Dermis blood vessel endothelial cell (primary cell): ENCODE results near the gene TMEM151A. TPM values are rescaled to one million over a fixed set of nuclear protein-coding genes. Genes with fewer than 3 reads are reported as not detected.
"Not testable (repeated sequence)": the region's sequence is repeated elsewhere in the genome, so short reads cannot be mapped to it uniquely, and the experiment has no call there.

Source experiments
- DNase-seq: peaks from one replicate; pipeline ENCODE4 v3.0.0; 2010
- total RNA-seq: library from RNA; depleted of rRNA; stranded (reverse); fragments of >200 nt; gene quantifications from 2 replicates; pipeline ENCODE4 v1.2.3, GENCODE V29; 2014

Gene TMEM151A
- total RNA-seq, 1 donor from 2014 or later, result not detected

DNA sequence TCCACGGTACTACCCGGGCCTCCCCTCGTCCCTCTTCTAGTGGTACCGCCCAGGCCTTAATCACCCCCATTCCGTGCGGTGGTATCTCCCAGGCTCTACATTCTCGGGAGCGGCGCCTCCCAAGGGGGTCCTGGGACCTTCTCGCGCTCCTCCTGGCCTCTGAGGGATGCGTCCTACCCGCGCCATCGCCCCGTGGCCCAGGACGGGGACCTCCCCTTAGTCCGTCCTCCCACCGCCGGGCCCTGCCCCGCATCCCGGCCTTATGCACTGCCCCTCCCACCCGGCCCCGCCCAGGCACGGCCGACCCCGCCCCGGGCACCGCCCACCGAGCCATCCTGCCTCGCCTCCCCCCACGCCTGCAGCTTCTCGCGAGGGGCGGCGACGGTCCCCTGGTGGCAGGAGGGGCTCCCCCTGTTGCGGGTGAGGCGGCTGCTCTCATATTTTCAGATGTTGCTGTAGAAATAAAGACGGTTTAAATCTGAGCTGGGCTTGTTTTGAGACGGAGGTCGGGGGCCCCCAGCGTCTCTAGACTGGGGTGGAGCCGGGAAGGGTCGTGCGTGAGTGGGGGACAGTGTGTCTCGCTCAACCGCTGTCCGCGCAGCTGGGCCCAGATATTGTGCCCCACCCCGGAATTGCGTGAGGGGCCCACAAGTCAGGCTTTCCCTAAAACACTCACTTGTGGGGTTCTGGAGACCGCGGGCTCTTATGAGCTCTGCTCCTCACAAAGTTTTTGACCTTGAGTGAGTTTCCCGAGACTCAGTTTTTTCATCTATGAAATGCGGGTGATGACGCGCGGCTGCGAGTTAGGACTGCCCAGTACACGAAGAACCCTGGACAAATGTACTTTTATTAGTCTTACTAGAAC lies 24.1 kb upstream of the TMEM151A start:
- DNase-seq, result peak; percentile 93

DNA sequence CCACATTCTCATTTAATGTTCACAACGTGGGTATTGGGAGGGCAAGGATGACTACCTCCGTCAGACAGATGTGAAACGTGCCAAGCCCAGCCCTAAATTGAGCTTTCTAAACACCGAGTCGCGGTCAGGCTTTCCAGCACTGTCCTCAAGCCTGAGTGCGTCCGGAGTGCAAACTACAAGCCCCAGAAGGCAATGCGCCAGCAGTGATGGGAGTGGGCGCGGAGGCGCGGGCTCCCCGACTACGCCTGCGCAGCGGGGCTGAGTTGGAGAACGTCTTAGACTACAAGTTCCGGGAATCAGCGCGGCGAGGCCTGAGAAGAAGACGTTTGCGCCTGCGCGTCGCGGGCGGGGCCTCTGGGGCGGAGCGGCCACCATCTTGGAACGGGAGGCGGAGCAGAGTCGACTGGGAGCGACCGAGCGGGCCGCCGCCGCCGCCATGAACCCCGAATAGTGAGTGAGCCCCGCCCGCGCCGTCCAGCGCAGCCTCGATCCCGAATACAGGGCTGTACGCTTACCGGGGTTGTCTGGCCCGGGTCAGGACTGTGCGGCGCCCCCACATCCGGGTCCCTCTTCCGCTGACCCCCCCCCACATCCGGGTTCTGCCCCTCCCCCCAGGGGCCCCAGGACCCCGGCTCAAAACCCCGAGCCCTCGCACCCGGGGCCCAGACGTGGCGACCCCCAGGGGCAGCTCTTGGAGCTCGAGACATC lies 23.3 kb upstream of the TMEM151A start, which contains the start of gene RAB1B:
RAB1B (plus strand) TSS at position 396 of the 708 bp plus-strand sequence; CDS start at position 437, 41 bp downstream.
- peak; percentile 100 for DNase-seq

DNA sequence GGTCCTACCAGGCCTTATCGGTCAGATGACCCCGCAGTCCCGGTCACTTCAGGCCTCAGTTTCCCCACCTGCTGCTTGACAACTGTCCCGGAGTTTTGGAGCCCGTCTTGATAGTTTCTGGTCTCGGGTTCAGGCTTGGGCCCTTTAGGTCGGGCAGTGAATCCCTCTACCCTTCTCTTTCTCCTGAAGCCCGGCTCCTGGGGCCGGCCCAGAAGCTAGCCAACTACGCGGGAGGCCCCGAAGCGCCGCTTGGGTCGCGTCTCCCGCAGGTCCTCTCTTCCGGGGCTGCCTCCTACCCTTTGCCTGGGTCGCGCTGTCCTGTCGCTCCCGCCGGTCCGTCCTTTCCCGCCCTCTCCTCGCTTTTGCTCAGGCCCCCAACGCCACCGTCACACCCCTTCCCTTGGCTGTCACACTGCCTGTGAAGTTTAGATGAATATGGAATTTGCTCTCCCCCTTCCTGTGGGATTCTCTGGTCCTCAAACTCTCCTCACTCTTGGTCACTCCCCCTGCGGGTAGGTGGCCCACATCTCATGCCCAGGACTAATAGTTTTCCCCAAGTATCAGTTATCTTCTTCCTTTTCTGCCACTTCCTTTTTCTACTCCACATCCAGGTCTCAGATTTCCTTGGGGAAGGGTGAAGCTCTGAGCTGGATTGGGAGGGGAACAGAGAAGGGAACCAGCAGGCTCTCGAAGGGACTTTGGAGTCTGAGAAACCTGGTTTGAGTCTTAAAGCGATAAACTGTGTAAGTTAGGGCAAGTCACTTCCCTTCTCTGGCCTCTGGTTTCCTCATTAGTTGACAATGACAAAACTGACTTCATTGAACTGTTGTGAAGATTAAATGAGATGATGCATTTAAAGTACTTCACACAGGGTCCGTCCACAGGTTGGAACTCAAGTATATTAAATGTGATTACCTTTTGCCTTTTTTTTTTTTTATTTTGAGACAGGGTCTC lies 22.5 kb upstream of the TMEM151A start:
- DNase-seq, result peak; percentile 43

DNA sequence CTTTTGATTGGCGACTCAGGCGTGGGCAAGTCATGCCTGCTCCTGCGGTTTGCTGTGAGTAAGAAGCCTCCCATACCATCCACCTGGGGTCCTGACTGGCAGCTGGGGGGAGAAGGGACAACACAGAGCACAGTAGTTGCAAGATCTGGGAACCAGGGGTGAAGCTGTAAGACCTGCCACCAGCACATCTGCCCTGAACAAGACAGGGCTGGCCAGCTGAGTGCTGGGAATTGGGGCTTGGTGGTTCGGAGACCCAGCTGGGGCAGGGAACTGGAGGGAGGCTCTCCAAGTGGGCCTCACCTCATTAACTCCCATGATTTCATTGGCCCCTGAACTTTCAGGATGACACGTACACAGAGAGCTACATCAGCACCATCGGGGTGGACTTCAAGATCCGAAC lies 19.9 kb upstream of the TMEM151A start:
- no peak for DNase-seq

DNA sequence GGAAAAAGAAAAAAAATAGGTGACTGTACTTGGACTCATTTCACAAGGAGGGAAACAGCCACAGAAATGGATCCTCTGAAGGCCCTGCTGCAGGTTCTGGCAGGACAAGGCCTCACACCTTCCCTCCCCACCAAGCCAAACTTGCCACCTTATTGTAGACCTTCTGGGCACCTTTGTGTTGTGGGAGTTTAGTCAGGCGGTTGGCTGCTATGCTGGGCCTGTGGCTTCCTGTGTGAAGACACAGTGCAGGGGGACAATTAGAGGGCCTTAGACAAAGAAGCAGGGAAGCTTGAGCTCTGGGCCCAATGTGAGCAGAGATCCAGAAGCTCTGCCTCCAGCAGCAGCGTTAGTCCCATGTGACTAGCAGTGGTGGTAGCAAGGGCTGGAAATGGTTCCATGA lies 19.1 kb upstream of the TMEM151A start:
- no peak for DNase-seq

DNA sequence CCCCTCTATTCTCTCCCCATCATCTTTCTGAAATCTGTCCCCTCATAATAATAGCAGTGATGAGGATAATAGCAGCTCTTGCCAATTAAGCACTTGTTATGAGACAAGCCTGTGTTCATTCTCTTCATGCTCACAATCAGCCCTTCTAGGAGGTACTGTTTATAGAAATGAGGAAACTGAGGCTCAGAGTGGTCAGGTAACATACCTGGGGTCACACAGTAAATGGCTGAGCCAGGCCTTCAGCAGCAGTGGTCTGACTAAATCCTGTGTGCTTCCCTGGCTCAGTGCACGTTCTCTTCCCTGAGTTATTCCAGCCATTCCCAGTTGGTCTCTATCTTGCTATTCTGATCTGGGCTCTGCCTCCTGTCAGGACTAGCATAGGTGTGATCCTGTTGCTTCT lies 17.5 kb upstream of the TMEM151A start:
- DNase-seq, result no peak

DNA sequence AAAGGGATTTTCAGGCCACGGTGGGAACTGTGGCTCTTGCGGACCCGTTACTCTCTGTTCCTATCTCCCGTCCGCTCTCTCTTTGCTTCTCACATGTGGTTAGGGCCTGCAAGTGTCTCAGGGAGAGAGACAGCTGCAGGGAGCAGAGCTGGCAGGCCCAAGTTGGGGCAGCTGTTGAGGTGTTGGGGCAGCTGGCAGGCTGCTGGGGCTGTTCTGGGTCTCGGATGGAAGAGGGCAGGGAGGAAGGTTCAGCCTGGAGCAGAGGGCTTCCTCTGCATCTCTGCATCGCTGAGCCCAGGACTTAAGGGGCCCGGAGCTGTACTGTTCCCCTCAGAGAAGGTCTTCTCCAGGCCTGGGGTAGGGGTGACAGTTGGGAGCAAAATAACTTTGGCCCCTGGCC lies 16.3 kb upstream of the TMEM151A start:
- no peak for DNase-seq

DNA sequence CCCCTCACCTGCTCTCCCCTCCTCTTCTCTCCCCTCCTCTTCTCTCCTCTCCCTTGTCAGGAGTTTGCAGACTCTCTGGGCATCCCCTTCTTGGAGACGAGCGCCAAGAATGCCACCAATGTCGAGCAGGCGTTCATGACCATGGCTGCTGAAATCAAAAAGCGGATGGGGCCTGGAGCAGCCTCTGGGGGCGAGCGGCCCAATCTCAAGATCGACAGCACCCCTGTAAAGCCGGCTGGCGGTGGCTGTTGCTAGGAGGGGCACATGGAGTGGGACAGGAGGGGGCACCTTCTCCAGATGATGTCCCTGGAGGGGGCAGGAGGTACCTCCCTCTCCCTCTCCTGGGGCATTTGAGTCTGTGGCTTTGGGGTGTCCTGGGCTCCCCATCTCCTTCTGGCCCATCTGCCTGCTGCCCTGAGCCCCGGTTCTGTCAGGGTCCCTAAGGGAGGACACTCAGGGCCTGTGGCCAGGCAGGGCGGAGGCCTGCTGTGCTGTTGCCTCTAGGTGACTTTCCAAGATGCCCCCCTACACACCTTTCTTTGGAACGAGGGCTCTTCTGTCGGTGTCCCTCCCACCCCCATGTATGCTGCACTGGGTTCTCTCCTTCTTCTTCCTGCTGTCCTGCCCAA lies 15.6 kb upstream of the TMEM151A start:
- no peak for DNase-seq

DNA sequence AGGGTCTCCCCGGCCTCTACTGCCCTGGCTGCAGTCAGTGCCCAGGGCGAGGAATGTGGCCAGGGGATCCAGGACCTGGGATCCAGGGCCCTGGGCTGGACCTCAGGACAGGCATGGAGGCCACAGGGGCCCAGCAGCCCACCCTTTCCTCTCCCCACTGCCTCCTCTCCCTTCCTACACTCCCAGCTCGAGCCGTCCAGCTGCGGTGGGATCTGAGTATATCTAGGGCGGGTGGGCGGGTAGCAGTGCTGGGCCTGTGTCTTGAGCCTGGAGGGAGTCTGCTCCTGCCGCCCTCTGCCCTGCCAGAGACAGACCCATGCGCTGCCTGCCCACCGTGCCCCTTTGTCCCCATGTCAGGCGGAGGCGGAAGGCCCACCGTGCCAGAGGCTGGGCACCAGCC lies 15.1 kb upstream of the TMEM151A start:
- DNase-seq, result not testable (repeated sequence)

DNA sequence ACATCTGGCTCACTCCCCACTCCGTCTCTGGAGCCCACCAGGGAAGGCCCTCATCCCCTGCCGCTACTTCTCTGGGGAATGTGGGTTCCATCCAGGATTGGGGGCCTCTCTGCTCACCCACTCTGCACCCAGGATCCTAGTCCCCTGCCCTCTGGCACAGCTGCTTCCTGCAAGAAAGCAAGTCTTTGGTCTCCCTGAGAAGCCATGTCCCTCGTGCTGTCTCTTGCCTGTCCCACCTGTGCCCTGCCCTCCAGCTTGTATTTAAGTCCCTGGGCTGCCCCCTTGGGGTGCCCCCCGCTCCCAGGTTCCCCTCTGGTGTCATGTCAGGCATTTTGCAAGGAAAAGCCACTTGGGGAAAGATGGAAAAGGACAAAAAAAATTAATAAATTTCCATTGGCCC lies 14.6 kb upstream of the TMEM151A start:
- DNase-seq, result not testable (repeated sequence)

DNA sequence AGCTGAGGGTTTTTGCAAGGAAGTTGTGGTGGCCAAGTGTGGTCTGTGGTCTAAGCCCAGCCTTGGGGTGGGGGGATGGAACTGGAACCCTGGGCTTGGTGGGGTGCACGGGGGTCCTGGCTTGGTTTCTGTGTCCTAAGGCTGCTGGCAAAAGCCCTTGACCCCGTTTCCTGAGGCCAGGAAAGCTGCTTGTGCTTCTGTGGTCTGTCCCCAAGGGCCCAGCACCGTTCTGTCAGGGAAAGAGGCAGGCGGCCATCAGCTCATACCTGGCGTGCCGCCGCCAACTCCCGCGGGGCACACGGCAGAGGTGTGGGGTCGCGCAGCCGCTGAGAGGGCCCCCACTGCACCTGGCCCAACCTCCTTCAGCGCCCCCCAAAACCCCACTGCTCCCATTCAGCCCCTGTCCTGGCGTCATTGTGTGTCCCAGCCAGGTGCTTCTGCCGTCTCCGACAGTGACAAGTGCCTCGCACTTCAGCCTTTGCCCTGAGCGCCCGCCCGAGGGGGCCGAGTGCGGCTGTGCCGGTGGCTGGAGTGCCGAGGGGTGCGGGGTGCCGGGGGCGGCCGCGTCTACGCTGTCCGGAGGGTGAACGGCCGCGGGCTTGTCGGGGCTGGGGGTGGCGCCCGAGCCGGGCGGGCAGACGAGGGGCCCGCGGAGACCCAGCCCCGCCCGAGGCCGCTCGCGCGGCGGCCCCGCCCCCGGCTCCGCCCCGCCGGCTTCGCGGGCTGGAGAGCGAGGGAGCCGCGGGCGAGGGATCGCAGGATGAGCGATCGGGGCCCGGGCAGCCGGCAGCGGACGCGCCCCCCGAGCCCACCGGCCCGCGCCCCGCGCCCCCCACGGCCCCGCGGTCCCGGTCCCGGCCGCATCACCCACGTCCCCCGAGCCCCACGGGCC lies 14.0 kb upstream of the TMEM151A start, which contains the start of gene CNIH2:
CNIH2 (plus strand) TSS at position 705 of the 892 bp plus-strand sequence. CDS start 282 bp downstream, outside the sequence.
- peak; percentile 18 for DNase-seq

DNA sequence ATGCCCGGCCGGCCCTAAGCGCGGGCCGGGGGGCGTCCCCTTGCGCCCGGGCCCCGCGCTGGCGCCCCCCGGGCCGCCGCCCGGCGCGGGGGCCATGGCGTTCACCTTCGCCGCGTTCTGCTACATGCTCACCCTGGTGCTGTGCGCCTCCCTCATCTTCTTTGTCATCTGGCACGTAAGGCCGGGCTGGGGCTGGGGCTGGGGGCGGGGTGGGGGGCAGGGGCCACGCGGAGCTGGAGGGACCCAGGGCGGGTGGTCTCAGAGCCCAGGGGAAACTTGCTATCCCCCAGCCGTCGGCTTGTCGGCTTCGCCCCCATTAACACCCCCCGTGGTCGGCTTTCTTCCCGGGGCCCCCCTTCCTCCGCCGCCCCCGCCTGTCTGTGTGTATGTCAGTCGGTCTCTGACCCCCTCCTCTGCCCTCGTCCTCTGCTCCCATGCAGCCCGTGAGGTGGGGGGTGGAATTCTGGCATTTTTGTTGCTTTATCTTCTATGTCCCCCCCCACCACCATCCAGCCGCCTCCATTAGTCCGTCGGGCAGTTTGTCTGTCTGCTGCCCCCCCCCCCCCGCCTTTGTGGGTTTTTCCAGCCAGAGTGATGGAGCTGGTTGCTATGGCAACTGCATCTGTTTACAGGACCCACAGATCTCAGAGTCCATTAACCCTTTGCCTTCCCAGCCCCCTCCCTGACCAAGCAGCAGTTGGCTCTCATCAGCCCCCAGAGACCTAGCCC lies 13.2 kb upstream of the TMEM151A start:
- DNase-seq, result no peak

DNA sequence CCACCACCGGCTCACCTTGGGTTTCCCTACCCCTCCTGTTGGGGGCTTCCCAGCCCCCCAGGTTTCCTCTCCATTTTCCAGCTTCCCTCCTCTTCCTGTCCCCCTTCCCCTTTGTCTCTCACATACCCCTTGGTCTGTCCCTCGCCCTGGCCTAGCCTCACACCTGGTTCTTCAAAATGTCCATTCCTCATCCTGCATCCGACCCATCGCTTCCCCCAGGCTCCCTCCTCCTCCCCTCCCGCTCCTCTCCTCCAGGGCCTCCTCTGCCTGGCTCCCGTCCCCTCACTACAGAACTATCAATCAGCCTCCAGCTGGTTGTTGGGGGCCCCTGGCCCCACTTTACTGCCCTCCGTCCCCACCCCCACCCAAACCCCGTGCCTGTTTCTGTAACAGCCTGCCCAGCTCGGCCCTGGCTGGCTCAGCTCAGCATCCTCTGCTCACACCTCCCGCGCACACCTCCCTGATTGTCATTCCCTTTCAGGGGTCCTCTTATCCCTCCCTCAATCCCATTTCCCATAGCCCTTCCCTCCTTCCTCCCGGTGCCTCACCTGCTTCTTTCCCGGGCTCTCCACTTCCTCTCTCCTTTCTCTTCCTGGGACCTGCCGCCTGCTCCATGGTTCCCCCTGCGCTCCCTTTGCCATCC lies 12.5 kb upstream of the TMEM151A start:
- no peak for DNase-seq

DNA sequence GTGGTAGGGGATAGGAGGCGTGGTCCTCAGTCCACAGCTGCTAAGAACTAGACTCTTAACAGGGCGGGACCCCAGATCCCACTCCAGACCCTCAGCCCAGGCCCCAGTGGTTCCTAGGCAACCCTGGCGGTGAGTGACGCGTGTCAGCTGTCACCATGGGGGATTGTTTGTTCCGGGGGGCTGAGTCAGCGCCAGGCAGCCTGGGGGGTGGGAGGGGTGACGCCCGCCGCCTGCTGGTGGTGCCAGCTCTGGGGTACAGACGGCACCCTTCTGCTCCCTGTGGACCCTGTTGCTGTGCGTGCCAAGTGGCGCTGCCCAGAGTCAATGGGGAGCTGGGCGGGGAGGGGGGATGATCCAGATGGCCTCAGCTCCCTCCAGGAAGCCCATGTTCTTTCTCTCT lies 11.3 kb upstream of the TMEM151A start:
- DNase-seq, result no peak

DNA sequence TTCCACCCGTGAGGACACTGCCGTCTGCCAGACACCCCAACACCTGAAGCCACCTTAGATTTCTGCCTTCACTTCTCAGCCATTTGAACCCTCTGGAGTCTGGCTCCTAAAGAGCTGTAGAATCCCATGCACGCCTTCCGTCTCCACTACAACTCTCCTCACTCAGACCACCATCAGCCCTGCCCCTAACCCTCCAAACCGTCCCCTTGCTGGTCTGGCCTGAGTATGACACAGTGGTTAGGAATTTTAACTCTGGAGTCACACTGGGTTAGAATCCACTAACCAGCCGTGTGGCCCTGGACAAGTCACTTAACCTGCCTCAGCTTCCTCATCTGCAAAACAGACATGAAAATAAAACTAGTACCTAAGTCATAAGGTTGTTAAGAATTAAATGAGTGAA lies 10.7 kb upstream of the TMEM151A start:
- DNase-seq, result no peak

DNA sequence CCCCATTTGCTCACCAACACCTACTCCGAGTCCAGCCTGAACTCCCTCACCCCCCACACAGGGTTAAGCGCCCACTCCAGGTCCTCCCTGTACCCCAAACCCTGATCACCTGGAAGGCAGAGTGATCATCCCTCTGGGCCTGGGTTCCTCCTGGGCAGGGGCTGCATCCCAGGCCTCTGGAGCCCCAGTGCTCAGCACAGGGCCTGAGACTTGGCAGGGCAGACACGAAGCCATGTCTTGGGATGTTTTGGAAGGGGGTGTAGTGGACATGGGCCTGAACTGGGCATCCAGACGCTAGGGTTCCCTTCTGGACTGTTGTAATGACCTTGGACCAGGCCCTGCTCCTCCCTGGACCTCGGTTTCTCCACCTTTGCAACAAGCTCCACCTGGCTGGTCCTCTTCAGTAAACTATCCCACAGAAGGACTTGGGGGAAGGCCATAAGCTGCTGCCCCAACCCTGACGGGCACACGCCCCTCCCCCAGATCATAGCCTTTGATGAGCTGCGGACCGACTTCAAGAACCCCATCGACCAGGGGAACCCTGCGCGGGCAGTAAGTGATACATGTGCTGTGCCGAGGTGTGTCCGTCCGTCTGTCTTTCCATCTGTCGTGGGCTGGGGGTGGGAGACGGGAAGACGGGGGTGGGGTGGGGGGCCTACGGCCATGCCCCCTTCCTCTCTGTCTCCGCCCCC lies 9.8 kb upstream of the TMEM151A start:
- DNase-seq, result no peak

DNA sequence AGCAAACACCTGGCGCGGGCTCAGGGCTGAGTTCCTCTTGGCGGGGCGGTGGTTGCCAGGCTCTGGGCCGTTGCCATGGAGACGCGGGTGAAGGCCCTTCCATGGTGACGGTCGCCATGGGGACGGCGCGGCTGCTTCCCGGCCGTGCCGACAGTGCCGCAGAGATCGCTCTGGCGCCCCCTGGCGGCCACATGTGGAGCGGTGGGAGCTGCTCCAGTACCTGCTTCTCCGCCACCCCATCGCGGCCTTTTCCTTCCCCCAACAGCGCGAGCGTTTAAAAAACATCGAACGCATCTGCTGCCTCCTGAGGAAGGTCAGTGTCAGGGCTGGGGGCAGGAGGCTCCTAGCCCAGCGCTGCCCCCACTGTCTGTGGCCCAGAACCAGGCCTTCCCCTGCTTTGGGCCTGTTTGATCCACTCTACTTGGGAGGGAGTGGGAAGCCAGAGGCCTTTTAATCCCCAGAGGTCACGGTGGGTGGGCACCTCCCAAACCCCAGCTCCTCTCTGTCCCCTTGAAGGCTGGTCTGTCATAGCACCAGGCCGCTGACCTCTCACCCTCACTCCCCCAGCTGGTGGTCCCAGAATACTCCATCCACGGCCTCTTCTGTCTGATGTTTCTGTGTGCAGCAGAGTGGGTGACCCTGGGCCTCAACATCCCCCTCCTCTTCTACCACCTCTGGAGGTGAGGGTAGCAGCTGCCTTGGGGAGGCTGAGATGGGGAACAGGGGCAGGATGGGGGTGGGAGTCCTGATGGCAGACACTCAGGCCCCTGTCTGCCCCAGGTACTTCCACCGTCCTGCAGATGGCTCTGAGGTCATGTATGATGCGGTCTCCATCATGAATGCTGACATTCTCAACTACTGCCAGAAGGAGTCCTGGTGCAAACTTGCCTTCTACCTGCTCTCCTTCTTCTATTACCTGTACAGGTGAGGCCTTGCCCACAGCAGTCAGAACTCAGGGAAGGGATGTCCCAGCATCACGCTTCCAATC lies 8.9 kb upstream of the TMEM151A start:
- DNase-seq, result peak; percentile 98
